Dedifferentiated amniotic fluid mesenchymal stem cell (primary cell): ENCODE data around the gene CFAP251.

Experiments used
- DNase-seq: peaks from one replicate; pipeline ENCODE4 v3.0.0-alpha.2; 2016; ENCODE audit errors: extremely low spot score

The CFAP251 gene

GRCh38 chr12:121943926-121944325 is 25.5 kb downstream of the CFAP251 start:
- no peak for DNase-seq

DNA sequence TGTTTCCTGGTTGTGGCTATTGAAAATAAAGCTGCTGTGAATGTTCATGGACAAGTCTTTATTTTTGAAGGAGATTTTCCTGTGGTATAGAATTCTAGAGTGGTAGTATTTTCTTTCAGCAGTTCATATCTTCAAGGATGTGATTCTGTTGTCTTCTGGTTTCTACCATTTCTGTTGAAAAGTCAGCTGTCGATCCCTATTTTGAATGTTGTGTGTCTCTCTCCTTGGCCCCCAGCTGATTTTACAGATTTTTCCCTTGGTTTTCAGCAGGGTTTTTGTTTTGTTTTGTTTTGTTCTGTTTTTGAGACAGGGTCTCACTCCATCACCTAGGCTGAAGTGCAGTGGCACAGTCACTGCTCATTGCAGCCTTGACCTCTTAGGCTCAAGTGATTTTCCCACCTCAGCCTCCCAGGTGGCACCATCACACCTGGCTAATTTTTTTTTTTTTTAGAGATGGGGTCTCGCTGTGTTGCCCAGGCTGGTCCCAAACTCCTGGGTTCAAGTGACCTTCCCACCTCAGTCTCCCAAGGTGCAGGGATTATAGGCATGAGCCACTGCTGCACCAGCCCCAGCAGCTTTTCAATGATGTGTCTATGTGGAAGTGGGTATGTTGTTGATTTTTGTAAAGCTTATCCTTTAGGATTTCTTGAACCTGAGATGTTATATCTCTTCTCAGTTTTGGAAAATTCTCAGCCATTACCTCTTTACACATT is 28.1 kb downstream of the CFAP251 start:
- no peak for DNase-seq

- no peak for DNase-seq
These were observed 29.6 kb downstream of the CFAP251 start for GRCh38 chr12:121947981-121948380.

DNA sequence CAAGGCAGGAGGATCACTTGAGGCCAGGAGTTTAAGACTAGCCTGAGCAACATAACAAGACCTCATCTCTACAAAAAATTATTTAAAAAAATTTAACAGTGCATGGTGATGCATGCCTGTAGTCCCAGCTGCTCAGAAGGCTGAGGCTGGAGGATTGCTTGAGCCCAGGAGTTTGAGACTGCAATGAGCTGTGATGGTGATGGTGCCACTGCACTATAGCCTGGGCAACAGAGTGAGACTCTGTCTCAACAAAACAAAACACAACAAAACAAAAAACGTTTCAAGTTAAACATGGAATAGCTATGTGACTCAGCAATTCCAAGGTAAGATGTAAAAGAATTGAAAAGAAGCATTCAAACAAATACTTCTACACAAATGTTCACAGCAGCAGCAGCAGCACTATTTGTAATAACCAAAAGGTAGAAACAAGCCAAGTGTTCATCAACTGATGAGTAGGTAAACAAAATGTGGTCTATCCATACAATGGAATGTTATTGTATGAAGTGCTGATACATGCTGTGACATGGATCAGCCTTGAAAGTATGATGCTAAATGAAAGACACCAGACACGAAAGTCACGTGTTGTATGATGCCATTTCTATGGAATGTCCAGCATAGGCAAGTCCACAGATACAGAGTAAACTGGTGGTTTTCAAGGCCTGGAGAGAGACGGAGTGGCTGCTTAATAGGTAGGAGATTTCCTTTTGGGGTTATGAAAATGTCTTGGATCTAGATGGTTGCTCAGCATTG is 31.4 kb downstream of the CFAP251 start:
- DNase-seq: peak; percentile 82

- no peak for DNase-seq
These were observed 34.8 kb downstream of the CFAP251 start for GRCh38 chr12:121953117-121953692.

GRCh38 chr12:121953695-121954094 is 35.3 kb downstream of the CFAP251 start:
- DNase-seq: no peak

DNA sequence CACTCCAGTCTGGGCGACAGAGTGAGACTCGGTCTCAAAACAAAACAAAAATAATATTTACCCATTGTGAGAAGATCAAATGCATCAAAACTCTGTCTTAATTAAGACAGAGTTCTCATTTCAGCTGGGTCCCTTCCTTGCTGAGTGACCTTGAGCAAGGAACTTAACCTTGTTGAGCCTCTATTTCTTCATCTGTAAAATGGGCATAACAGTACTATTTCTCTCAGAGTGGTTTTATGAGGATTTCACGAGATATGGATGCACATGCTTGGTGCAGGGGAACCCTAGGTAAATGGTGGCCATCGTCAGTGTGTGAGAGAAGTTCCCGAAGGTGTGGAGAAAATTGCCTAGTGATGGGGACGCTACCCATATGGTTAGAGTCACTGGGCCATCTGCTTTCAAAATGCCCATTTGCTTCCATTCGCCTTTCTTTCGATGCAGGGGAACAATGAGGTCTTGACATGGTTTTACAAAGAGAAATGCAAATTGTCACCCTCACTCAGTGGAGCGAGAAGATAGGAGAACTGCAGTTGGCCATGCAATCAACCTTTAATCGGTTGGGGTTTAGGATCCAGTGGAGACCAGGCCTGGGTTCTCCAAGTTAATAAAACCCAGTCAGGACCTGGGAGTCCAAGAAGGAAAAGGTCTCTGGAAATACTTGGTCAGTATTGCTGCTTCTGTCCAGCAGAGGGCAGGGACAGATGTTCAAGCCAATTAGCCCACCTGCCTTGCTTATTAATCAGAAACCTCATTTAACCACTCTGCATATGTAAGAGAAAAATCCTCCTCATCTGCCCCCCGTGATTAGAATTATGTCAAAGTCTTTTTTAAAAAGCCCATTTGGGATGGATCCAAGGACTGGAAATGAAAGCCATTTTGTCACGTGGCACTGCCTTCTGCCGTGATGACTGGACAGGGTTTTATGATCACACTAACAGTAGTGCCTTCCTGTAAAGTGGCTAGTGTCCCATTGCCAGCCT is 37.2 kb downstream of the CFAP251 start:
- no peak for DNase-seq

GRCh38 chr12:121957861-121958515 is 39.6 kb downstream of the CFAP251 start:
- no peak for DNase-seq

GRCh38 chr12:121958541-121959240 is 40.3 kb downstream of the CFAP251 start:
- DNase-seq: no peak

DNA sequence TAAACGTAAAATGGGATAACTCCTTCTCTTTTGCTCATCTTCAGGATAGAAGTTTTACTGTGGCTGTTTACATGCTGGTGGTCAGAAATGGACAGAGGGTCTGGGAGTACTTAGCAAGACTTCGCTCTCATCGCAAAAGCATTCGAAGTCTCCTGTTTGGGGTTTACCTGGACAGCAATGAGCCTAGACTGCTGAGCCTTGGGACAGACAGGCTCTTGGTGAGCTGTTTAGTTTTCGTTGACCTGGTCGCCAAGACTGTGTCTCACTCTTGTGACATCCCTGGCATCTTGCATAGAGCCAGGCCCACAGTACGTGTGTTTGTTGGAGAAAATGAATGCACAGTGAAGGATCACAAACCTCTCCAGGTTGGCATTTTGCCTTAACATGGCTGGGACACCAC is 42.1 kb downstream of the CFAP251 start:
- no peak for DNase-seq

DNA sequence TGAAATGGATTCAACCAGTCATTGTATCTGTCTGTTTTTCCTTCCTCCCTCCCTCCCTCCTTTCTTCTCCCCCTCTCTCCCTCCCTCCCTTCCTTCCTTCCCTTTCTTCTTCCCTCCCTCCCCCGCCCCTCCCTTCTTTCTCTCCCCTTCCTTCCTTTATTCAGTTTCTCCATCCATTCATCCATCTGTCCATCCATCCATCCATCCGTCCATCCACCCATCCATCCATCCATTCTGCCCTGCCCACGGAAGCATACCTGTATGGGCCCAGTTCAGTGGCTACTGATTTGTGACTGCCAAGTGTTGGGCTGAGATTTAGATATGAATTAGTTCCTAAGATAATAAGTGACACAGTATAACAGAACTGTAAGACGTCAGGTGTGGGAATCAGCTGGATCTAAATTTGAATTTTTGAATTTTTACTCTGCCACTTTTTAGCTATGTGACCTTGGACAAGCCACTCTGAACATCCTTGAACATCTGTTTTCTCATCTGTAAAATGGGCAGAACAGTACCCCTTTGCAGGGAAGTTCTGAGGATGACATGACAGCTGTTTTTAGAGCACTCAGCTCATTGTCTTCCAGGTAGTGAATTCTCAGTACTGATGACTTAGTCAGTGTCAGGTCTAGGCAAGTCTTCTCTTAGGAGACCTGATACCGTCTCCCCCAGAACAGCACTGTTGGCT is 42.9 kb downstream of the CFAP251 start:
- DNase-seq: no peak

DNA sequence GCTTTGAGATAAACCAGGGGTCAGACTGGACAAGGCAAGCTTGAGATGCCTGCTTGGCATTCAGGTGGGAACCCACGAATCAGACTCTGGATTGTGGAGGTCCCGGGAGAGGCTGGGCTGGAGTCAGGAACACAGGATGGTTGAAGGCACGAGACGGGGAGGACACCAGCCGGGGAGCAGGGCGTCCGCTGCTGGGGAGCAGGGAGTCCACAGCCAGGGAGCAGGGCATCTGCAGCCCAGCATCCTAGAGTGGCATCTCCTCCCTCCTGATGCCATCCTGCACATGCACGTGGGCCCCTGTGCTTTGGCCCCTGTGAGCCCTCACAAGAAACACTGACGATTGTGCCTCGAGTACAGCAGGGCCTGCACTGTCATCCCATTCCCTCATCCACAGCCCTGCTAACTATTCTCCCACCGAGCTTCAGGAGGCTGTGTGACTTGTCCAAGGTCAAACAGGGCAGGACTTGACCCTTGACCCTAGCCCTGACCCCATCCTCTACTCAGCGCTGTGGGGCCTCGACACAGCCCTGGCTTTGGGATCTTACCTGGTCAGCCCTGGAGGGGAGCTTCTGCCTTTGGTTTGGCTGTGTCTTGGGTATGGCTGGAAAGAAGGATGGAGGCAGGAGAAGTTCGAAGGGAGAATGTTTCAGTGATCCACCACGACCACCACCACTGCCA is 45.1 kb downstream of the CFAP251 start:
- DNase-seq: no peak

GRCh38 chr12:121964813-121965643 is 46.6 kb downstream of the CFAP251 start:
- no peak for DNase-seq

- no peak for DNase-seq
These were observed 48.6 kb downstream of the CFAP251 start for GRCh38 chr12:121966959-121967358.

DNA sequence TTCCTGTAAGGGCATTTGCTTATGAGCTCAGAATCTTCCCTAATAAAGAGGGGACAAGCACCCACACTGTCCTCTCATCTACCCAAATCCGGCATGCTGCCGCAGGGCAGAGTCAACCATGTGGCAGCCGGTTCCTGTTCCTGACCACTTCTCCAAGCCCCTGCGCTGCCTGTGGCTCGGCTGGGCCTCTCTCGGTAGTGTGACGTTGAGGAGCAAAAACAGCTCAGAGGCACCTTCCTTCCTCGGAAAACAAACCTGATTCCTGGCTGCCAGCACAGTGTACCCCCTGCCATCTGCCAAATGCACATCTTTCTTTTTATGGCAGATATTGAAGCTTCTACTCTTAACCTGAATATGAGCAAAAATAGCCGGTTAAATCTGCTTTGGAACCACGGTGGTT is 50.5 kb downstream of the CFAP251 start:
- DNase-seq: no peak

DNA sequence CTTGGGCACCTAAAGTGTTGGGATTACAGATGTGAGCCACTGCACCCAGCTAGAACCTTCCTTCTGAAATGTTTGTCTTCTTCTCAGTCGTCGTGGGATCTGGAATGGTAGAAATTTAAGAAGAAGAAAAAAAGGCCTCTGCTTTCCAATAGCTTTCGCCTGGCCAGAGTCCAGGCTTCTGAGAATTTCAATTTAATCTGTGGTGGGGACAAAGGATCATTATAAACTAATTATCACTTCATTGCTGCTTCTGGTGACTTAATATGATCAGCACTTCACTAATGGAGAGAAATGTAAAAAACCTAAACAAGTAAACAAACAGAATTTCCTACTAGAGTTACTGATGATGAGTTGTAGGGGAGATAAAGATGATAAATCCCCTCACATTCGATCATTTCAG is 51.3 kb downstream of the CFAP251 start:
- DNase-seq: no peak

DNA sequence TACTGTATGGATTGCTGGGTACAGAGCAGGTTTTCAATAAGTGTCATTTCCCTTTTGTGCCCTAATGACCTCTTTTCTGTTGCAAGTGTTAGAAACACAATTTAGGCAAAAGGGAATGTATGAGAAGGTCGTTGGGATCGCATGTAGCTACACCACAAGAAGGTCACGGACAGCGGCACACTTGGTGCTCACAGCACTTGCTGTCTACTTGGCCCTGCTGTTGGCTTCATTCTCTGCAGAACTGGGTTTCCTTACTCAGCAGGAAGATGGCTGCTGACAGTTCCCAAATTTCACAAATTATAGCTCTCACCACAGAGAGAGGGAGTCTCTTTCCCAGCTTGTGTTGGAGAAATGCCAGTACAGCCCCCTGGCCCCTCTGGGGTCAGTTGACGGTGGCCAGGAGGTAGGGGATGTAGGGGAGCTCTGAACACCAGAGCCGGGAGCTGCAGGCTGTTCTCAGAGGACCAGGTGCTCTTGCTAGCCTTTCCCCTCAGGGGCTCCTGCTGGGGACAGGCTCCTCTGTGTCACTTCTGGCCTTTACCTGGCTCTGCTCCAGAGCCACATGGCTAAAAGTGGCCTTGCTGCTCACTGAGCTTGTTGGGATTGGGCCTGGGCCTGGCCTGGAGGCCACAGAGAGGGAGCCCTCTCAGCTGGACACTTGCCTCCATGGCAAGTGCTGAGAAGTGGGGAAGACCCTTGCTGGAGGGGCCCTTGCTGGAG is 52.3 kb downstream of the CFAP251 start:
- DNase-seq: no peak
